Caco-2 (cell line): Measurements from ENCODE around the gene METTL24. TPM values are rescaled to one million over a fixed set of nuclear protein-coding genes. Genes with fewer than 3 reads are reported as not detected.

Source experiments
- BruUV-seq: library from RNA; stranded (reverse); fragments of 400-500 nt; replicated peaks from 2 replicates; lab custom pipeline; 2021; lab: Mats Ljungman, UMichigan
- CTCF ChIA-PET: fragments of 300-600 bp; sonication (Branson Sonifier 250); formaldehyde crosslinking; loops from one replicate; lab custom pipeline; 2022; ENCODE audit warnings: antibody characterized with exemption; lab: Charles Lee
- POLR2A ChIA-PET: fragments of 300-600 bp; sonication (Branson Sonifier 250); formaldehyde crosslinking; loops from one replicate; lab custom pipeline; 2022; ENCODE audit warnings: antibody characterized with exemption; lab: Charles Lee
- DNase-seq, 2 experiments: peaks; one replicate each; pipeline versions ENCODE4 v3.0.0 to v3.0.0-alpha.2; 2020 to 2022
- H3K27me3 ChIP-seq: replicated peaks from 2 replicates; pipeline ENCODE4 v1.6.0; 2011; ENCODE audit warnings: low read length; ENCODE audit not compliant: control insufficient read depth, insufficient read depth
- H3K36me3 ChIP-seq: 2 replicates; pipeline ENCODE4 v1.5.1; 2011; ENCODE audit warnings: low read length; ENCODE audit not compliant: control insufficient read depth, insufficient read depth
- H3K4me1 ChIP-seq: fragments of 250-450 bp; sonication (Bioruptor Pico); 2 replicates; pipeline ENCODE4 v1.5.1; 2020; ENCODE audit warnings: mild to moderate bottlenecking
- H3K4me3 ChIP-seq: 2 replicates; pipeline ENCODE4 v1.5.1; 2011; ENCODE audit warnings: low read depth, mild to moderate bottlenecking, control low read depth, low read length
- H3K9me3 ChIP-seq: fragments of 250-450 bp; sonication (Bioruptor Pico); 2 replicates; pipeline ENCODE4 v1.5.1; 2020; ENCODE audit warnings: mild to moderate bottlenecking, moderate library complexity
- H3K27ac Mint-ChIP-seq: one replicate; pipeline ENCODE4 v1.8.0; 2022; ENCODE audit warnings: mixed read lengths; ENCODE audit not compliant: unreplicated experiment
- H3K27me3 Mint-ChIP-seq: one replicate; pipeline ENCODE4 v1.8.0; 2022; ENCODE audit warnings: mixed read lengths; ENCODE audit not compliant: insufficient read depth, unreplicated experiment
- H3K36me3 Mint-ChIP-seq: one replicate; pipeline ENCODE4 v1.8.0; 2022; ENCODE audit warnings: mild to moderate bottlenecking, mixed read lengths; ENCODE audit not compliant: insufficient read depth, unreplicated experiment
- H3K4me1 Mint-ChIP-seq: one replicate; pipeline ENCODE4 v1.8.0; 2022; ENCODE audit warnings: low read depth, mixed read lengths; ENCODE audit not compliant: unreplicated experiment
- H3K4me3 Mint-ChIP-seq: one replicate; pipeline ENCODE4 v1.8.0; 2022; ENCODE audit warnings: mild to moderate bottlenecking, moderate library complexity, mixed read lengths; ENCODE audit not compliant: unreplicated experiment
- H3K9me3 Mint-ChIP-seq: one replicate; pipeline ENCODE4 v1.8.0; 2022; ENCODE audit warnings: mixed read lengths; ENCODE audit not compliant: unreplicated experiment
- intact Hi-C: fragments of 100-400 bp; cut with micrococcal nuclease; formaldehyde crosslinking; loops from one replicate; pipeline ENCODE4 v1.10.0; 2022; ENCODE audit not compliant: unreplicated experiment
- total RNA-seq: library from RNA; stranded (reverse); gene quantifications from 2 replicates; pipeline ENCODE4 v1.2.3, GENCODE V29; 2022
- TF ChIP-seq, protein P1 (sequence below), 2 experiments: fragments of 200-600 bp in 1 of 2; IDR thresholded peaks; 1 replicate in 1 of 2; 2 replicates in 1 of 2; pipeline versions ENCODE4 v1.5.1 to v1.8.0; 2011 to 2022; ENCODE audit warnings: antibody characterized with exemption in 1 of 2, control low read depth in 1 of 2, inconsistent platforms in 1 of 2, low read depth in 1 of 2, low read length in 1 of 2, mild to moderate bottlenecking in 1 of 2, moderate library complexity in 1 of 2; ENCODE audit not compliant: insufficient read depth in 1 of 2, severe bottlenecking in 1 of 2, unreplicated experiment in 1 of 2

Gene METTL24
- total RNA-seq, 1 experiment from 2014 or later: not detected

DNA sequence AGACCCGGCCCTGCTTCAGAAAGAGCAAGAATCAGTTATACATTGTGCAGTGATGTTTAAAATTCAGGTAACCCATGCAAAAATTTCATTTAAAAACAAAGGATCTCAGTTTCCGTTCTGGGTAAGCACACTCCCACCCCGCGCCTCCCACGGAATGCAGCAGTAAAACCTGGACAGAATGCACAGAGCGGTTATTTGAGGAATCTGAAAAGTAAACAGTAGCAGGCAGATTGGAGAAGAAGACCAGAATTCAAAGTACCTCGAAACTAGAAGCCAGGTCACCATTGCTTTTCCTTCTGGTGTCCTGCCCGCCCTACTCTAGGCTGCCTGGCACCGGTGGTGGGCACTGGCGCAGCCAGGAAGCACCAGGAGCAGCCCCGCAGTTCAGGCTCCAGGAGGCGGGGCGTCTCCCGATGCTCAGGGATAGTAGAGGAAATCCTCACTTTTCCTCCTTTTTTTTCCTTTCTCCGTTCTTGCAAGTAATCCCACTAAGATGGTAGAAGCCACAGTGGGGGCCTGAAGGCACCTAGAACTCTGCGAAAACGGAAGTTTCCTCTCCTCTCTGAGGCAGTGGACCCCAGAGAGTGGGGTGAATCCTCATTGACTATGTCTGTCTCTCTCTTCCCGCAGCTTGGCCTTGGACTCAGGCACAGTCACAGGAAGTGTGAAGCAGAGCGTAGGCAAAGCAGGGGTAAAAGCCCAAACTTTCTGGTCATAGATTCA lies 28.3 kb downstream of the METTL24 start:
- intact Hi-C loops: no loop called here
- peak; percentile 57 to 65 for DNase-seq
- Mint-ChIP-seq H3K27ac (peak overlapping the region; percentile 57), H3K9me3 (no peaks in the 10 kb centered on the region), H3K4me3 (peak overlapping the region; percentile 78), H3K4me1 (peaks cover 15% of the 10 kb centered on the region), H3K27me3 (no peaks in the 10 kb centered on the region), H3K36me3 (peaks cover 5% of the 10 kb centered on the region)
- H3K36me3 ChIP-seq: no peaks in the 10 kb centered on the region
- BruUV-seq: no TSS peak
- ChIA-PET CTCF (no interaction called here), POLR2A (no interaction called here)
- no peaks in the 10 kb centered on the region for H3K9me3 ChIP-seq
- TF ChIP-seq, protein P1, sequence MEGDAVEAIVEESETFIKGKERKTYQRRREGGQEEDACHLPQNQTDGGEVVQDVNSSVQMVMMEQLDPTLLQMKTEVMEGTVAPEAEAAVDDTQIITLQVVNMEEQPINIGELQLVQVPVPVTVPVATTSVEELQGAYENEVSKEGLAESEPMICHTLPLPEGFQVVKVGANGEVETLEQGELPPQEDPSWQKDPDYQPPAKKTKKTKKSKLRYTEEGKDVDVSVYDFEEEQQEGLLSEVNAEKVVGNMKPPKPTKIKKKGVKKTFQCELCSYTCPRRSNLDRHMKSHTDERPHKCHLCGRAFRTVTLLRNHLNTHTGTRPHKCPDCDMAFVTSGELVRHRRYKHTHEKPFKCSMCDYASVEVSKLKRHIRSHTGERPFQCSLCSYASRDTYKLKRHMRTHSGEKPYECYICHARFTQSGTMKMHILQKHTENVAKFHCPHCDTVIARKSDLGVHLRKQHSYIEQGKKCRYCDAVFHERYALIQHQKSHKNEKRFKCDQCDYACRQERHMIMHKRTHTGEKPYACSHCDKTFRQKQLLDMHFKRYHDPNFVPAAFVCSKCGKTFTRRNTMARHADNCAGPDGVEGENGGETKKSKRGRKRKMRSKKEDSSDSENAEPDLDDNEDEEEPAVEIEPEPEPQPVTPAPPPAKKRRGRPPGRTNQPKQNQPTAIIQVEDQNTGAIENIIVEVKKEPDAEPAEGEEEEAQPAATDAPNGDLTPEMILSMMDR (IDR thresholded peaks at IDR 0.05; ENCODE audit: insufficient read depth in 1 of 2, low read depth in 1 of 2, low read length in 1 of 2, severe bottlenecking in 1 of 2, unreplicated experiment in 1 of 2): no peak
- H3K4me3 ChIP-seq: peak overlapping the region; percentile 29
- peaks cover 26% of the 10 kb centered on the region for H3K4me1 ChIP-seq
- H3K27me3 ChIP-seq: no peaks in the 10 kb centered on the region

DNA sequence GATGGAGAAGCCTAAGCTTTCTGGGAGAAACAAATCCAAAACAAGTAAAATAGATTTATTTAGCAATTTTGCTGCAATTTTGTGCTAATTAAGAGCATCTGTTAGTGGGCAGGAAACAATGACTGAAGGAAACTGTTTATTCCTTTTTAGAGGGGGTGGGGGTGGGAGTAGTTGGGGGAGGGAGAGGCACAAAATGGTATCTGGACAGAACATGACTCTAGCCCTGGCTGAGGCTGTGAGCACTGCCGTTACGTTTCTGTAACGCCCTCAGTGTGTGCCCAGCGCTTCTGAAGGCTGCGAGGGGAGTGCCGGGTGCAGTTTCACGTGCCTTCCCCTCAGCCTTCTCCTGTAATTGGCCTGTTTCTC lies 28.8 kb downstream of the METTL24 start:
- CTCF ChIA-PET: no interaction called here
- peaks cover 5% of the 10 kb centered on the region for H3K36me3 Mint-ChIP-seq
- H3K36me3 ChIP-seq: no peaks in the 10 kb centered on the region
- no peak for DNase-seq
- no TSS peak for BruUV-seq
- H3K4me3 Mint-ChIP-seq: peak overlapping the region; percentile 78
- H3K4me3 ChIP-seq: peak overlapping the region; percentile 29
- H3K4me1 Mint-ChIP-seq: peaks cover 15% of the 10 kb centered on the region
- H3K27me3 Mint-ChIP-seq: no peaks in the 10 kb centered on the region
- no peaks in the 10 kb centered on the region for H3K9me3 ChIP-seq
- POLR2A ChIA-PET: no interaction called here
- H3K4me1 ChIP-seq: peaks cover 26% of the 10 kb centered on the region
- intact Hi-C loops: no loop called here
- no peaks in the 10 kb centered on the region for H3K27me3 ChIP-seq
- TF ChIP-seq, protein P1 (IDR thresholded peaks at IDR 0.05; ENCODE audit: insufficient read depth in 1 of 2, low read depth in 1 of 2, low read length in 1 of 2, severe bottlenecking in 1 of 2, unreplicated experiment in 1 of 2): no peak
- H3K9me3 Mint-ChIP-seq: no peaks in the 10 kb centered on the region
- peak overlapping the region; percentile 57 for H3K27ac Mint-ChIP-seq

DNA sequence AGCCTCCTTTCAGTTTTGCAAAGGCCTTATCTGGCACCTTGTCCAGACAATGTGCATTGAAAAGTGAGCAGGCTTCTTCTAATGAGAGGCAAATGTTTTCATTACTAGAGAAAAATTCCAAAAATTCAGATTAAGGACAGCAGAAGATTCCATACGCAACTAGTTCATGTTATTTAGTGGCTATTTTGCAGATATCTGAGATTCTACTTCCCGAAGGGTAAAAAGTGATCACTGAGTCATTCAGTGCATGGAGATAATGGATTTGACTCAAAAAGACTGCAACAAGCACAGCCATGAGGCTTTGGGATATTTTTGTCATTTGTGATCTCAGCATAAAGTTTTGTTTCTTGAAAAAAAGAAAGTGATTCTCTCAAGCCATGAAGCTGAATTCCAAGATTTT lies 29.9 kb downstream of the METTL24 start:
- Mint-ChIP-seq H3K4me3 (no peak overlapping the region), H3K27ac (no peak overlapping the region), H3K36me3 (peaks cover 5% of the 10 kb centered on the region), H3K4me1 (peaks cover 15% of the 10 kb centered on the region), H3K9me3 (no peaks in the 10 kb centered on the region), H3K27me3 (no peaks in the 10 kb centered on the region)
- BruUV-seq: no TSS peak
- no peak for DNase-seq
- ChIA-PET CTCF (no interaction called here), POLR2A (no interaction called here)
- Histone ChIP-seq H3K4me3 (no peak overlapping the region), H3K27me3 (no peaks in the 10 kb centered on the region), H3K4me1 (peaks cover 26% of the 10 kb centered on the region), H3K9me3 (no peaks in the 10 kb centered on the region), H3K36me3 (no peaks in the 10 kb centered on the region; the same call in 1 of the 2 replicates)
- TF ChIP-seq, protein P1 (IDR thresholded peaks at IDR 0.05; ENCODE audit: insufficient read depth in 1 of 2, low read depth in 1 of 2, low read length in 1 of 2, severe bottlenecking in 1 of 2, unreplicated experiment in 1 of 2): no peak
- intact Hi-C loops: no loop called here
